GM19455 (cell line): Measurements from ENCODE around the gene TMEM242.

Experiments
- ATAC-seq: cut with Tn5 transposase; IDR thresholded peaks from one replicate; pipeline ENCODE4 v1.9.1; 2021; ENCODE audit not compliant: unreplicated experiment

The TMEM242 gene

GRCh38 chr6:157255079-157255478, 68.2 kb downstream of the TMEM242 start:
- ATAC-seq: no peak

GRCh38 chr6:157254538-157254937, 68.8 kb downstream of the TMEM242 start:
- ATAC-seq: no peak

GRCh38 chr6:157253699-157254098, 69.6 kb downstream of the TMEM242 start:
- no peak for ATAC-seq

GRCh38 chr6:157253017-157253416, 70.3 kb downstream of the TMEM242 start:
- no peak for ATAC-seq

GRCh38 chr6:157251586-157252247, 71.6 kb downstream of the TMEM242 start:
- ATAC-seq: no peak

GRCh38 chr6:157249826-157250225, 73.5 kb downstream of the TMEM242 start:
- no peak for ATAC-seq

- ATAC-seq: no peak
Measured at GRCh38 chr6:157248264-157248663, 75.1 kb downstream of the TMEM242 start.

- ATAC-seq: no peak
Measured at GRCh38 chr6:157246771-157247484, 76.4 kb downstream of the TMEM242 start.

- ATAC-seq: no peak
Measured at GRCh38 chr6:157246048-157246630, 77.2 kb downstream of the TMEM242 start.

GRCh38 chr6:157245436-157245835, 77.9 kb downstream of the TMEM242 start:
- ATAC-seq: no peak

GRCh38 chr6:157244780-157245179, 78.5 kb downstream of the TMEM242 start:
- ATAC-seq: no peak

- no peak for ATAC-seq
Measured at GRCh38 chr6:157244175-157244574, 79.1 kb downstream of the TMEM242 start.

GRCh38 chr6:157242791-157243190, 80.5 kb downstream of the TMEM242 start:
- no peak for ATAC-seq

- no peak for ATAC-seq
Measured at GRCh38 chr6:157240960-157241311, 82.4 kb downstream of the TMEM242 start.

- ATAC-seq: no peak
Measured at GRCh38 chr6:157240059-157240959, 83.0 kb downstream of the TMEM242 start.

GRCh38 chr6:157239671-157240058, 83.7 kb downstream of the TMEM242 start:
- no peak for ATAC-seq
